Measurements from ENCODE around the gene NKAP. TPM values are rescaled to one million over a fixed set of nuclear protein-coding genes. Genes with fewer than 3 reads are reported as not detected.

NKAP gene
- total RNA-seq, 2 donors from 2014 or later, result 5.8 to 13.0 TPM

GRCh38 chrX:119880552-119881437 is 62.8 kb downstream of the NKAP start:
- no peaks in the 10 kb centered on the region for H3K27me3 ChIP-seq (replicated peaks; ENCODE audit: insufficient read depth)
- H3K4me3 ChIP-seq, result no peak overlapping the region
- H3K4me1 ChIP-seq (ENCODE audit: control insufficient read depth in 1 of 2, low read depth in 2 of 2), result no peaks in the 10 kb centered on the region
- ATAC-seq (ENCODE audit: insufficient number of reproducible peaks, low FRiP score, low read depth) (no peak), DNase-seq (ENCODE audit: low spot score) (no peak)
- no peaks in the 10 kb centered on the region for H3K36me3 ChIP-seq
- TF ChIP-seq CTCF (IDR thresholded peaks at IDR 0.05), result peak; percentile 37
- no peaks in the 10 kb centered on the region for H3K9me3 ChIP-seq
- H3K27ac ChIP-seq, result no peak overlapping the region

- H3K36me3 ChIP-seq, result no peaks in the 10 kb centered on the region
- ATAC-seq (ENCODE audit: insufficient number of reproducible peaks, low FRiP score, low read depth), result no peak
- TF ChIP-seq CTCF (IDR thresholded peaks at IDR 0.05), result no peak
- no peak overlapping the region for H3K27ac ChIP-seq
- no peaks in the 10 kb centered on the region for H3K4me1 ChIP-seq (ENCODE audit: control insufficient read depth in 1 of 2, low read depth in 2 of 2)
- H3K9me3 ChIP-seq, result no peaks in the 10 kb centered on the region
- DNase-seq (ENCODE audit: low spot score), result no peak
- H3K4me3 ChIP-seq, result no peak overlapping the region
- no peaks in the 10 kb centered on the region for H3K27me3 ChIP-seq (replicated peaks; ENCODE audit: insufficient read depth)
These were observed 63.5 kb downstream of the NKAP start for GRCh38 chrX:119880076-119880475.

- no peak for TF ChIP-seq CTCF (IDR thresholded peaks at IDR 0.05)
- no peak for ATAC-seq (ENCODE audit: insufficient number of reproducible peaks, low FRiP score, low read depth)
- no peaks in the 10 kb centered on the region for H3K27me3 ChIP-seq (replicated peaks; ENCODE audit: insufficient read depth)
- H3K9me3 ChIP-seq, result no peaks in the 10 kb centered on the region
- no peak overlapping the region for H3K4me3 ChIP-seq
- no peak for DNase-seq (ENCODE audit: low spot score)
- no peaks in the 10 kb centered on the region for H3K36me3 ChIP-seq
- H3K27ac ChIP-seq, result no peak overlapping the region
- no peaks in the 10 kb centered on the region for H3K4me1 ChIP-seq (ENCODE audit: control insufficient read depth in 1 of 2, low read depth in 2 of 2)
These were observed 64.8 kb downstream of the NKAP start for GRCh38 chrX:119878740-119879139.

- ATAC-seq (ENCODE audit: insufficient number of reproducible peaks, low FRiP score, low read depth), result peak; percentile 79
- peak within 1 kb of the TSS; percentile 89 to 94 for H3K27ac ChIP-seq
- no peaks in the 10 kb centered on the region for H3K9me3 ChIP-seq
- peak within 1 kb of the TSS; percentile 84 for H3K4me3 ChIP-seq
- no peaks in the 10 kb centered on the region for H3K27me3 ChIP-seq (replicated peaks; ENCODE audit: insufficient read depth)
- peak; percentile 11 for DNase-seq (ENCODE audit: low spot score)
- no peaks in the 10 kb centered on the region for H3K36me3 ChIP-seq
- no peak for TF ChIP-seq CTCF (IDR thresholded peaks at IDR 0.05)
- H3K4me1 ChIP-seq (ENCODE audit: control insufficient read depth in 1 of 2, low read depth in 2 of 2), result peaks cover 8 to 13% of the 10 kb centered on the region in 2 donors
These were observed 71.8 kb downstream of the NKAP start, which contains the start of the genes NDUFA1 and RNF113A for GRCh38 chrX:119871599-119872395. Gene NDUFA1 (plus strand): TSS chrX:119871832. CDS start chrX:119871912, 80 bp downstream. Gene RNF113A (minus strand): TSS chrX:119871733. CDS start chrX:119871613, 120 bp downstream.

GRCh38 chrX:119871245-119871598 is 72.3 kb downstream of the NKAP start:
- no peaks in the 10 kb centered on the region for H3K9me3 ChIP-seq
- H3K27ac ChIP-seq, result peak overlapping the region; percentile 89 to 94
- no peaks in the 10 kb centered on the region for H3K36me3 ChIP-seq
- peak; percentile 55 for ATAC-seq (ENCODE audit: insufficient number of reproducible peaks, low FRiP score, low read depth)
- H3K4me1 ChIP-seq (ENCODE audit: control insufficient read depth in 1 of 2, low read depth in 2 of 2), result peaks cover 8 to 13% of the 10 kb centered on the region in 2 donors
- DNase-seq (ENCODE audit: low spot score), result no peak
- H3K4me3 ChIP-seq, result peak overlapping the region; percentile 84
- no peaks in the 10 kb centered on the region for H3K27me3 ChIP-seq (replicated peaks; ENCODE audit: insufficient read depth)
- no peak for TF ChIP-seq CTCF (IDR thresholded peaks at IDR 0.05)

Data from thoracic aorta (tissue), 2 donors.